ENCODE data around the gene AFTPH.

The AFTPH gene

DNA sequence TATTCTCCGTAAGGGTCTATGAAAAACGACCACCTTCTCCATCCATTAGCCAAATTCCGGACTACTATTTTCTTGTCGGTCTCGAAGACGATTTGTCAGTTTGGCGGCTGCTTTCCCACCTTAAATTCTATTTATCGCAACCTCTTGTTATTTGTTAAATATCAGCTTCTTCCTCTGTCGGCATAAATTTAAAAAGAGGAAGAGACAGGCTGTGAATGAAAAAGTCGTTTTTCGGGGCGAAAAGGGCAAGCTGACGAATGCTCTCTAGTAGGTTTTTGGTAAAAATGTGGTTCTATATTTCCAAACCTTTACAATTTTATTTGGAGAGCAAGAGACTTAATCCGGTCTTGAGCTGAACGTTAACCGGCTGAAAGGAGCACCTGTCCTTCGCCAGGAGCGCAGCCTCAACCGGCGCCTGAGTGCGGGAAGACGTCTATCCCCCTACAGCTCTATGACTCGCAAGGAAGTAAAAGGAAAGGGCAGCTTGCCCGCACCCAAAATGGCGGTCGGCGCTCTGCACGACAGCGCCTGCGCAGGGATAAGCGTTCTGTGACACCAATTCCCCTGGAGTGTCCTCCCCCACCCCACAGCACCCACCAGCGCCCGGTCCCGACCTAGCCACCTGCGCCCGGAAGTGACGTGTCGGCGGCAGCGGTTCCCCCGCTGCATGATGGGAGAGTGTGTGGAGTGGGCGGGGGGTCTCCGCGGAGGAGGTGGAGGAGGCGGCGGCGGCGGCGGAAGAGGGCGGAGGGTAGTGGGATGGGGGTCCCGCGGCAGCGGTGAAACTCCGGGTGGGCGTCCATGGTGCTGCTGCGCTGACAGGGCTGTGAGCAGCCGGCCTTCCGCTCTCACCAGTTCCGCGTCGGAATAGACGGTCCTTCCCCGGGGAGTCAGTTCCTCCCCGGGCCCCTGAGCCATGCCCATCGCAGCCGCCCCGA is at the start of gene AFTPH:
Gene AFTPH (plus strand): TSS at position 663 of the 938 bp plus-strand sequence. CDS start 27,147 bp downstream, outside the sequence.
- peak; percentile 92 for DNase-seq (ENCODE audit: low read depth)
- H3K4me3 ChIP-seq (ENCODE audit: low read depth, low read length): peak within 1 kb of the TSS; percentile 94

DNA sequence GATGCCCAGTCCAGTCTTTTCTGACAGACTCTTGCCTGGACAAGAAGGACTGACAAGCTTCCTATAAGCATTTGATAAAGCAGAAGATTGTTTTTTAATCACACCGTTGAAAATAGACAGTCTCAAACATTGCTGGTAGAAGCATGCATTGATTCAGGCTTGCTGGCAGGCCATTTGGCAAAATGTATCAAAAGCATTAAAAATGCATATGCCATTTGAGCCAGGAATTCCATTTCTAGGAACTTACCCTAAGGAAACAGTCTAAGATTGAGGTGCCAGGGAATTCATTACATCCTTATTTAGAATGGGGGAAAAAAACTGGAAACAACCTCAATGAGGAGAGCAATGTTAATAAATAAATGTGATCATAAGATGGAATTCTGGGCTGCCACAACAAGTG is 49.5 kb upstream of the AFTPH start:
- no peak for DNase-seq (ENCODE audit: low read depth)

GRCh38 chr2:64477037-64477436 is 47.1 kb upstream of the AFTPH start:
- no peak for DNase-seq (ENCODE audit: low read depth)

More for the DNA sequence above, 49.5 kb upstream of the AFTPH start:
- no peak overlapping the region for H3K4me3 ChIP-seq (ENCODE audit: low read depth, low read length)

DNA sequence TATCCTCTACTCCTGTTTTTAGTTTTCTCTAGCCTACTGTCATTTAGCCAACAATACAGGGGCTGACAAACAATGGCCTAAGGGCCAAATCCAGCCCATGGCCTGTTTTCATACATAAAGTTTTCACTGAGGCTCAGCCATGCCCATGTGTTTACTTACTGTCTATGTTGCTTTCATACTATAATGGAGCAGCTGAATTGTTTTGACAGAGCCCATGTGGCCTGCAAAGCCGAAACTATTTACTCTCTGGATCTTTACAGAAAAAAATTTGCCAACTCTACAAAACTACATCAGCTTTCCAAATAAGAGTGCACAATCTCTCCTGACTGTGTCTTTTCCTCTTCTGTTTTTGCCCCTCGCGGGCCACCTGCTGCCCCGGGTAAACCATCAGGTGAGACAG is 46.1 kb upstream of the AFTPH start:
- DNase-seq (ENCODE audit: low read depth): no peak
- no peak overlapping the region for H3K4me3 ChIP-seq (ENCODE audit: low read depth, low read length)

More at GRCh38 chr2:64477037-64477436, 47.1 kb upstream of the AFTPH start:
- no peak overlapping the region for H3K4me3 ChIP-seq (ENCODE audit: low read depth, low read length)

- no peak for DNase-seq (ENCODE audit: low read depth)
- H3K4me3 ChIP-seq (ENCODE audit: low read depth, low read length): no peak overlapping the region
Observed at GRCh38 chr2:64478502-64479230, 45.5 kb upstream of the AFTPH start.

- H3K4me3 ChIP-seq (ENCODE audit: low read depth, low read length): no peak overlapping the region
- no peak for DNase-seq (ENCODE audit: low read depth)
Observed at GRCh38 chr2:64479259-64480117, 44.6 kb upstream of the AFTPH start.

GRCh38 chr2:64481665-64482064 is 42.5 kb upstream of the AFTPH start:
- DNase-seq (ENCODE audit: low read depth): no peak
- H3K4me3 ChIP-seq (ENCODE audit: low read depth, low read length): no peak overlapping the region

DNA sequence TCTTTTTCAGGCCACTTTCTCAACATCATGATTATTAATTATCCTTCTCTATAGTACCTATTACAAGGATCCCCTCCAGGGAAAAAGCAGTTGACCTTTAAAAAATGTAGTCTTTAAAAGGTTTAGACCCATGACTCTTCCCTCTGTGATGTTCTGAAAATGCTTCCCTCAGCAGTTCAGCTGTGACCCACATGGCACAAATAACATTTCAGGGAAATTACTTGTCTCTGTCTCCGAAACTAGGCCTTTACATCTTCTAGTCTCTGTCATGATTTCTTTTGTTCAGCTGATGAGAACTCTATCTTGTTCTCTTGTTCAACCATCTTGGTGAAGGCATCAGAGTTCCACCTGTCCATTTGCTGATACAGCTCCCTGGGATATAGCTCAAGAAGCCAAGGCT is 41.9 kb upstream of the AFTPH start:
- H3K4me3 ChIP-seq (ENCODE audit: low read depth, low read length): no peak overlapping the region
- DNase-seq (ENCODE audit: low read depth): no peak

DNA sequence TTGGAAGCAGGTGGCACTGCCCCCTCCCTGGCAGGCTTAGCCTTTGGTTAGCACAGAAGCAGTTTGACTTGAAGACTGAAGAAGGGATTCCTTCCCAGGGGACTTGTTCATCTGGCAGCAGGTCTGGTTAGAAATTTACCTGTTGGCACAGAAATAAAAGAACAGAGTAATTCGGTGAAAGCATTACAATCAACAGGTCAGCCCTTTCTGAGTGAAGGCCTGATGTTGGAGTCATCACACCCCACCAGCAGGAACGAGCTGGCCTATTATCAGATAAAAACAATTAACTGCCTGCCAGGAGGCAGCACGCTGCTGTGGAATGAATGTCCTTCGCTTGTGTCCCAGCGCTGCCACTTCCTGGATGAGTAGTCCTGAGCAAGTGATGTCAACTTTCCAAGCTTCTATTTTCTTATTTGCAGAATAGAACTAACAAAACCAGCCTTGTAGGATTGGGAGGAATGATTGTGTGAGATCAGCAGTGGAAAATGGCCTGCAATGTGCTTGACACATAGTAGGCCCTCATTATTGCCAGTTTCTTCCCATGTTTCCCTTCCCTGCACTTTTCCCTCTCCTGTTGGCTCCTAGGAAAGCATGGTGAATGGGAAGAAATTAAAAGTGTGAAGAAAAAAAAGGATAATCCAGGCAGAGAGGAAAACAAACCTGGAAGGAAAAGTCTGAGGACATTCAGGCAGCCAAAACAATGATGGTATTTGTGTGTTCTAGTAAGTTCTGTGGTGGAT is 41.2 kb upstream of the AFTPH start:
- H3K4me3 ChIP-seq (ENCODE audit: low read depth, low read length): no peak overlapping the region
- no peak for DNase-seq (ENCODE audit: low read depth)

GRCh38 chr2:64485331-64485730 is 38.8 kb upstream of the AFTPH start:
- H3K4me3 ChIP-seq (ENCODE audit: low read depth, low read length): no peak overlapping the region
- DNase-seq (ENCODE audit: low read depth): no peak

- no peak for DNase-seq (ENCODE audit: low read depth)
- no peak overlapping the region for H3K4me3 ChIP-seq (ENCODE audit: low read depth, low read length)
Observed at GRCh38 chr2:64485961-64486360, 38.2 kb upstream of the AFTPH start.

- H3K4me3 ChIP-seq (ENCODE audit: low read depth, low read length): no peak overlapping the region
- no peak for DNase-seq (ENCODE audit: low read depth)
Observed at GRCh38 chr2:64487256-64488049, 36.7 kb upstream of the AFTPH start.

- H3K4me3 ChIP-seq (ENCODE audit: low read depth, low read length): no peak overlapping the region
Observed at GRCh38 chr2:64488050-64488974, 35.8 kb upstream of the AFTPH start.

DNA sequence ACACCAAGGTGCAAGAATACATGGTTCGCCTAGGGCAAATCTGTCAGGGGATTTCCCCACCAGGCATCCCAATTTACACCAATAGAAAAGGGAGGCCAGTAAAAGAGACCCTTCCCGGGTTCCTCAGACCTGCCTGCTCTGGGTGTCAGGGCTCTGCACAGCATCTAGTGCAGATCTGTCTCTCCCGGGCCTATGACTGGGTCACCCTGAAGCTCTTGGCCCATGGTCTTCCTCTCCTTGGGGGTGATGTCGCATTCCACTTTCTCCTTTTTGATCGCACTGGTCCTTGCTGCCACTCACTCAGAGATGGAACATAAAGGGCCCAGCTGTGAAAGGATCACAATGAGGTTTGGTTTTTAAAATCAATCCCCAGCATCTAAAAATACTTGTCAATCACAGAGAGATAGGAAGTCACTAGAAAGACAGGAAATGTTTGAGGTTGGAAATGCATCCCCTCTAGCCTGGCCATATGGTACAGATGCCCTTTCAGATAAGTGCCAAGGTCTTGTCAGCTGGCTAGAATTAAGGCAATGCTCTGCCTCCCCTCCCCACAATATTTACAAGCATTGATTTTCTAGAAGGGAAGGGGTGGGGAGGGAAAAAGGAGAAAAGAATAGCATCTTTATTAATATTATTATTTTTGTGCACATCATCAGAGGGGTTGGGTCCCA is 34.9 kb upstream of the AFTPH start:
- no peak for DNase-seq (ENCODE audit: low read depth)

More at GRCh38 chr2:64488050-64488974, 35.8 kb upstream of the AFTPH start:
- DNase-seq (ENCODE audit: low read depth): no peak

GRCh38 chr2:64491426-64491825 is 32.7 kb upstream of the AFTPH start:
- no peak for DNase-seq (ENCODE audit: low read depth)
- no peak overlapping the region for H3K4me3 ChIP-seq (ENCODE audit: low read depth, low read length)

More for the DNA sequence above, 34.9 kb upstream of the AFTPH start:
- no peak overlapping the region for H3K4me3 ChIP-seq (ENCODE audit: low read depth, low read length)

DNA sequence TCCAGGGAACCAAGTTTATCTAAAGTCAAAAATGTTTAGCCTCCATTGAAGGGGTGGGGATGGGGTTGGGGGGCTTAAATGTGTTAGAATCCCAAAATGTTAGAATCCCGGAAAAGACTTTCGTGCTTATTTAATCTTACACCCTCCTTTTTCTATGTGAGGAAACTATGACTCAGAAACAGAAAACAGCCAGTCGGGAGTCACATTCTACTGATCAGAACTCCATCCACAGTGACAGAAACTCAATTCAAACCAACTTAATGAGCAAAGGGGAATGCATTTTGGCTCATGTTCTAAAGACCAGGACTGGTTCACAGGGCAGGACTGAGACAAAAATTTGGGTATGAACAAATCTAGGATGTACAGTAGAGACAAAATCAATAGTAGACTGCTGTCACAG is 31.9 kb upstream of the AFTPH start:
- no peak overlapping the region for H3K4me3 ChIP-seq (ENCODE audit: low read depth, low read length)
- DNase-seq (ENCODE audit: low read depth): no peak

DNA sequence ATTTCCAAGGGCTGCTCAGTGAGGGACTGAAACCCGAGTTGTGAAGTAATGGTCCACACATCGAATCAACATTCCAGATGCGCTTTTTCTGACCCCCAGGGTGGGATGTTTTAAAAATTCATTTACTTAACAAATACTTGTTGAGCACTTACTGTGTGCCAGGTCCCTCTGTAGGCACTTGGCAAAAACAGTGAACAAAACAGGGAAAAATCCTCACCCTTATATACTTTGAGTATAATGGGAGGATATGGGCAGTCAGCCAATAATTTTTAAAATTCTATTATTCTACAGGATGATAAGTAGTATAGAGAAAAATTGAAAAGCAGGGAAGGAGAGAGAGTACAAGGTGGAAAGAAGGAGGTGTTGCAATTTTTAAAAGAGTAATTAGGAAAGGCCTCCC is 31.3 kb upstream of the AFTPH start:
- H3K4me3 ChIP-seq (ENCODE audit: low read depth, low read length): no peak overlapping the region
- DNase-seq (ENCODE audit: low read depth): no peak

Measured in skeletal muscle cell (primary cell).